ENCODE results near the gene MRPS26.
"Not testable (repeated sequence)": the region's sequence is repeated elsewhere in the genome, so short reads cannot be mapped to it uniquely, and the experiment has no call there.

Gene MRPS26

GRCh38 chr20:3047486-3048419, 1.9 kb downstream of the MRPS26 start:
- TF ChIP-seq POU6F1 (CRISPR knock-in tag; IDR thresholded peaks at IDR 0.05; ENCODE audit: borderline replicate concordance, low read depth) = no peak
- ATAC-seq = no peak

DNA sequence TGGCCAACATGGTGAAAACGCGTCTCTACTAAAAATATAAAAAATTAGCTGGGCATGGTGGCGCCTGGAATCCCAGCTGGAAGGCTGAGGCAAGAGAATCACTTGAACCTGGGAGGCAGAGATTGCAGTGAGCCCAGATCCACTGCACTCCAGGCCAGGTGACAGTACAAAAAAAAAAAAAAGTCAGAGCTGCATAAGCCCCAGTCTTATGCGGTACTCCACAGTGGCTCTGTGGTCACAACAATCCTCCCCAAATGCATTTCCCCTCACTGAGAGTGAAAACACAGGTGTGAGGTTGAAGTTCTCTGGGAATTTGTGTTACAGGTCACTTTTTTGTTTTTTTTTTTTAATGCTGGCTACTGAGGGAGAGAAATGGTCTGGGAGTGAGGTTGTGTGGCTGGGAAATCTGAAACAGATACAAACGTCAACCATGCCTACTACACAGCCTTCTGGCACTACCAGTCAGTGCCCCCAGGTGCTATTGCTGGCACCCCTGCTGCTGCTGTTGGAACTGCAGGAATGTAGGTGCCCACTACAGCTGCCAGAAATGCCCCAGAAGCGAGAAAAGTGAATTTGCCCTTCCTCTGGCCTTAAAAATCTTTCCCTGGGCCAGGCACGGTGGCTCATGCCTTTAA, 5.7 kb downstream of the MRPS26 start:
- no peak for TF ChIP-seq ZNF8 (CRISPR knock-in tag; IDR thresholded peaks at IDR 0.05)
- ATAC-seq = 0 out of 3 replicates have a peak, but pooled peaks have one; percentile 18

DNA sequence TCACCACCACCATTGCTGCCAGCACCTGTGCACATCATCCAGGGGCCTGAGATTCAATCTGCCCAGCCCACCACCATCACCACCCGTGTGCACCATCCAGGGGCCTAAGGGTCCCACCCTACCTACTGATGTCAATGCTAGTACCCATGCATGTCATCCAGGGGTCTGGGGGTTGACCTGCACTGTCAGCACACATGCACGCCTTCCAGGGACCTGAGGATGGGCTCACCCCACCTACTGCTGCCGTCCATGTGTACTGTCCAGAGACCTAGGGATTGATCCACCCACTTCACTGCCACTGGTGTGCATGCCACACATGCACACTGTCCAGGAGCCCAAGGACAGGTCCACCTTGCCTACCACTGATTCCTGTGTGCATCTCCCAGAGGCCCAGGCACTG, 13.6 kb downstream of the MRPS26 start:
- no peak for ATAC-seq
- no peak for TF ChIP-seq TCF4 (CRISPR knock-in tag; IDR thresholded peaks at IDR 0.05; ENCODE audit: borderline replicate concordance)
- TF ChIP-seq SNAI2 (CRISPR knock-in tag; IDR thresholded peaks at IDR 0.05) = no peak
- no peak for TF ChIP-seq PATZ1 (CRISPR knock-in tag; IDR thresholded peaks at IDR 0.05; ENCODE audit: borderline replicate concordance)
- no peak for TF ChIP-seq ZFP3 (CRISPR knock-in tag; IDR thresholded peaks at IDR 0.05)
- TF ChIP-seq BACH2 (CRISPR knock-in tag; IDR thresholded peaks at IDR 0.05; ENCODE audit: borderline replicate concordance) = no peak
- no peak for TF ChIP-seq PPARA (CRISPR knock-in tag; IDR thresholded peaks at IDR 0.05; ENCODE audit: borderline replicate concordance)
- no peak for TF ChIP-seq ZNF70 (CRISPR knock-in tag; IDR thresholded peaks at IDR 0.05)

DNA sequence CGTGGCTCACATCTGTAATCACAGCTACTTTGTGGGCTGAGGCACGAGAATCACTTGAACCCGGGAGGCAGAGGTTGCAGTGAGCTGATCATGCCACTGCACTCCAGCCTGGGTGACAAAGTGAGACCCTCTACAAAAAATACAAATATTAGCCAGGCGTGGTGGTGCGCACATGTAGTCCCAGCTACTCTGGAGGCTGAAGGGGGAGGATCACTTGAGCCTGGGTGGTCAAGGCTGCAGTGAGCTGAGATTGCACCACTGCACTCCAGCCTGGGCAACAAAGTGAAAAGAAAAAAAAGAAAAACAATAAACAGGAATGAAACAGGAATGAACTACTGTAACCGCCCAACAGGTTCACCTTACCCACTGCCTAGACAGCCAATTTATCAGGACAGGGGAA, 18.3 kb downstream of the MRPS26 start:
- ATAC-seq = not testable (repeated sequence)

DNA sequence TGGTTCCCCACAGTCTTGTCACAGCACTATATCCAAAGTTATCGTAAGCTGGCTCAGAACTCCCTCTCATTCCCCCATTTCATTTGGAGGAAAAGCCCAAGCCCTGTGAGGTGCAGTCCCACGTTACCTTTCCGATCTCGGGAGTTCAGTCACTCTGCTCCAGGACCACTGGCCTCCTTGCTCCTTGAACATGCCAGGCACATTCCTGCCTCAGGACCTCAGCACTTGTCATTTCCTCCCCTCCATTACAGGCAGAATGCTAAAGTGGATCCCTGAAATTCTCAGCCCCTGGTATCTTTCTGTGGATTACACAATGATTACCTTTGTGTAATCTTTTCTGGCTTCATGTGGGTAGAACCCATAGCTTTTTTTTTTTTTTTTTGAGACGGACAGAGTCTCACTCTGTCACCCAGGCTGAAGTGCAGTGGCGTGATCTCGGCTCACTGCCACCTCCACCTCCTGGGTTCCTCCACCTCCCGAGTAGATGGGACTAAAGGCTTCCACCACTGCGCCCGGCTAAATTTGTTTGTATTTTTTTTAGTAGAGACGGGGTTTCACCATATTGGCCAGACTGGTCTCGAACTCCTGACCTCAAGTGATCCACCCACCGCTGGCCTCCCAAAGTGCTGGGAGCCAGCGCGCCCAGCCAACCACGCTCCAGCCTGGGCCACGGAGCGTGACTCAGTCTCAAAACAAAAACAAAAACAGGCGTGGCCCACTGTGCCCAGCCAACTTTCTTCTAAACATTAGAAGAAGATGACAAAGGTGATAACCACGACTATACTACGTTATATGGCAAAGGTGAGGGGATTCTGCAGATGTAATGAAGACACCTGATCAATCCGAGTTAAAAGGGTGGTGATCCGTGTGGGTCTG, 21.5 kb downstream of the MRPS26 start:
- no peak for TF ChIP-seq PATZ1 (CRISPR knock-in tag; IDR thresholded peaks at IDR 0.05; ENCODE audit: borderline replicate concordance)
- TF ChIP-seq OSR1 (CRISPR knock-in tag; IDR thresholded peaks at IDR 0.05) = no peak
- TF ChIP-seq CSDC2 (CRISPR knock-in tag; IDR thresholded peaks at IDR 0.05) = no peak
- no peak for TF ChIP-seq TCF4 (CRISPR knock-in tag; IDR thresholded peaks at IDR 0.05; ENCODE audit: borderline replicate concordance)
- no peak for TF ChIP-seq TSHZ2 (CRISPR knock-in tag; IDR thresholded peaks at IDR 0.05)
- no peak for TF ChIP-seq ARNTL (CRISPR knock-in tag; IDR thresholded peaks at IDR 0.05; ENCODE audit: borderline replicate concordance, low read depth)
- no peak for TF ChIP-seq ESRRG (CRISPR knock-in tag; IDR thresholded peaks at IDR 0.05)
- no peak for TF ChIP-seq CREB5 (CRISPR knock-in tag; IDR thresholded peaks at IDR 0.05; ENCODE audit: low read depth)
- TF ChIP-seq GLIS3 (CRISPR knock-in tag; IDR thresholded peaks at IDR 0.05) = no peak
- TF ChIP-seq TOX (CRISPR knock-in tag; IDR thresholded peaks at IDR 0.05; ENCODE audit: borderline replicate concordance) = no peak
- no peak for TF ChIP-seq ISL1 (CRISPR knock-in tag; IDR thresholded peaks at IDR 0.05)
- TF ChIP-seq ZNF70 (CRISPR knock-in tag; IDR thresholded peaks at IDR 0.05) = no peak
- no peak for TF ChIP-seq RARB (CRISPR knock-in tag; IDR thresholded peaks at IDR 0.05)
- TF ChIP-seq POU6F1 (CRISPR knock-in tag; IDR thresholded peaks at IDR 0.05; ENCODE audit: borderline replicate concordance, low read depth) = no peak
- ATAC-seq = no peak
